Medulla oblongata (tissue), 1 donor: ENCODE data around the gene MYH7B.

Experiments used
- DNase-seq: peaks from one replicate; pipeline ENCODE4 v3.0.0-alpha.2; 2015; ENCODE audit errors: extremely low spot score

The MYH7B gene

GRCh38 chr20:34977365-34978091, 21.9 kb downstream of the MYH7B start:
- no peak for DNase-seq

- DNase-seq, result no peak
Observed at GRCh38 chr20:34978092-34978744, 22.6 kb downstream of the MYH7B start.

- DNase-seq, result no peak
Observed at GRCh38 chr20:34979366-34980153, 23.9 kb downstream of the MYH7B start.

- DNase-seq, result no peak
Observed at GRCh38 chr20:34980543-34981233, 25.0 kb downstream of the MYH7B start.

- no peak for DNase-seq
Observed at GRCh38 chr20:34982270-34983088, 26.8 kb downstream of the MYH7B start.

- DNase-seq, result no peak
Observed at GRCh38 chr20:34983089-34983820, 27.6 kb downstream of the MYH7B start.

GRCh38 chr20:34983995-34984735, 28.5 kb downstream of the MYH7B start:
- no peak for DNase-seq

- DNase-seq, result no peak
Observed at GRCh38 chr20:34984756-34985261, 29.1 kb downstream of the MYH7B start.

- DNase-seq, result no peak
Observed at GRCh38 chr20:34985461-34986310, 30.0 kb downstream of the MYH7B start.

GRCh38 chr20:34986311-34987287, 30.9 kb downstream of the MYH7B start:
- no peak for DNase-seq

- no peak for DNase-seq
Observed at GRCh38 chr20:34987288-34988190, 31.9 kb downstream of the MYH7B start.

- peak; percentile 21 for DNase-seq
Observed at GRCh38 chr20:34988191-34988540, 32.5 kb downstream of the MYH7B start.

- no peak for DNase-seq
Observed at GRCh38 chr20:34989118-34989517, 33.5 kb downstream of the MYH7B start.

- no peak for DNase-seq
Observed at GRCh38 chr20:34989670-34990069, 34.0 kb downstream of the MYH7B start.

GRCh38 chr20:34990231-34990630, 34.6 kb downstream of the MYH7B start:
- DNase-seq, result no peak

GRCh38 chr20:34990661-34991214, 35.1 kb downstream of the MYH7B start:
- no peak for DNase-seq
